ENCODE results near the gene ETV5.
A peak's percentile ranks its signal among the peaks of the same experiment; 100 is the strongest.

Gene ETV5

GRCh38 chr3:186121968-186122367 is 13.1 kb upstream of the ETV5 start:
- DNase-seq = no peak

GRCh38 chr3:186121278-186121677 is 12.4 kb upstream of the ETV5 start:
- DNase-seq = no peak

GRCh38 chr3:186119499-186119898 is 10.6 kb upstream of the ETV5 start:
- no peak for DNase-seq

GRCh38 chr3:186118692-186119091 is 9.8 kb upstream of the ETV5 start:
- no peak for DNase-seq

- DNase-seq = no peak
Measured at GRCh38 chr3:186117521-186118134, 8.7 kb upstream of the ETV5 start.

GRCh38 chr3:186115239-186115996 is 6.5 kb upstream of the ETV5 start:
- DNase-seq = no peak

- DNase-seq = no peak
Measured at GRCh38 chr3:186110975-186111974, 2.4 kb upstream of the ETV5 start.

GRCh38 chr3:186109897-186110803 is 1.3 kb upstream of the ETV5 start:
- DNase-seq = no peak

- no peak for DNase-seq
Measured at GRCh38 chr3:186108106-186108940, 566 bp downstream of the ETV5 start.

GRCh38 chr3:186107215-186108105 is 1.4 kb downstream of the ETV5 start:
- peak; percentile 15 for DNase-seq

- no peak for DNase-seq
Measured at GRCh38 chr3:186105543-186105942, 3.3 kb downstream of the ETV5 start.

GRCh38 chr3:186102687-186103086 is 6.2 kb downstream of the ETV5 start:
- no peak for DNase-seq

- DNase-seq = no peak
Measured at GRCh38 chr3:186100398-186100797, 8.5 kb downstream of the ETV5 start.

GRCh38 chr3:186099178-186099577 is 9.7 kb downstream of the ETV5 start:
- no peak for DNase-seq

GRCh38 chr3:186098740-186099139 is 10.1 kb downstream of the ETV5 start:
- no peak for DNase-seq

GRCh38 chr3:186097663-186098451 is 11.0 kb downstream of the ETV5 start:
- no peak for DNase-seq

- no peak for DNase-seq
Measured at GRCh38 chr3:186097317-186097662, 11.6 kb downstream of the ETV5 start.

- no peak for DNase-seq
Measured at GRCh38 chr3:186096290-186096689, 12.6 kb downstream of the ETV5 start.

GRCh38 chr3:186095561-186096081 is 13.3 kb downstream of the ETV5 start:
- DNase-seq = no peak

All from activated CD4-positive, alpha-beta T cell treated with anti-CD3 and anti-CD28 coated beads for 1 hour (primary cell).